Vagina (tissue), 2 donors: ENCODE measurements around the gene RNF4. TPM values are rescaled to one million over a fixed set of nuclear protein-coding genes. Genes with fewer than 3 reads are reported as not detected.

ENCODE experiments used
- DNase-seq, 2 donors: peaks; one replicate each; pipeline ENCODE4 v3.0.0-alpha.2; 2017; ENCODE audit errors: extremely low spot score in 2 of 2
- H3K27ac ChIP-seq: fragments of 200-600 bp; sonication (generic); one replicate; pipeline ENCODE4 v1.5.1; 2019
- H3K27me3 ChIP-seq: fragments of 200-600 bp; sonication (generic); one replicate; pipeline ENCODE4 v1.5.1; 2019
- H3K36me3 ChIP-seq, 2 donors: fragments of 200-600 bp; sonication (generic); one replicate each; pipeline ENCODE4 v1.5.1; 2017 to 2019
- H3K4me1 ChIP-seq: fragments of 200-600 bp; sonication (generic); one replicate; pipeline ENCODE4 v1.5.1; 2019
- H3K4me3 ChIP-seq, 2 donors: fragments of 200-600 bp; sonication (generic); 1 replicate in 1 of 2; 2 replicates in 1 of 2; pipeline ENCODE4 v1.5.1; 2016 to 2019
- H3K9me3 ChIP-seq: fragments of 200-600 bp; sonication (generic); one replicate; pipeline ENCODE4 v1.5.1; 2019
- POLR2A ChIP-seq, 2 donors: fragments of 450-650 bp; IDR thresholded peaks; one replicate each; pipeline ENCODE4 v1.6.1; 2017; ENCODE audit warnings: antibody characterized with exemption in 2 of 2, mild to moderate bottlenecking in 2 of 2, moderate library complexity in 2 of 2
- POLR2AphosphoS5 ChIP-seq, 2 donors: sonication (generic); formaldehyde crosslinking; IDR thresholded peaks; one replicate each; pipeline ENCODE4 v1.9.0; 2017; ENCODE audit warnings: antibody characterized with exemption in 2 of 2, mild to moderate bottlenecking in 2 of 2, low read depth in 1 of 2; ENCODE audit not compliant: insufficient read depth in 1 of 2
- intact Hi-C: fragments of 100-400 bp; cut with DNase I; formaldehyde crosslinking; loops from one replicate; pipeline ENCODE4 v1.15.1; 2023
- total RNA-seq: library from RNA; depleted of rRNA; stranded (reverse); fragments of >200 nt; gene quantifications from one replicate; pipeline ENCODE4 v1.2.3, GENCODE V29; 2016
- TF ChIP-seq, protein P1 (sequence below), 3 experiments: fragments of 450-650 bp in 2 of 3; fragments of 200-600 bp in 1 of 3; sonication (generic) in 1 of 3; IDR thresholded peaks; one replicate each; pipeline ENCODE4 v1.5.1; 2017 to 2019; ENCODE audit warnings: antibody characterized with exemption in 3 of 3, mild to moderate bottlenecking in 2 of 3, moderate library complexity in 2 of 3

RNF4 gene
- total RNA-seq, 1 donor from 2014 or later: 30.2 TPM

DNA sequence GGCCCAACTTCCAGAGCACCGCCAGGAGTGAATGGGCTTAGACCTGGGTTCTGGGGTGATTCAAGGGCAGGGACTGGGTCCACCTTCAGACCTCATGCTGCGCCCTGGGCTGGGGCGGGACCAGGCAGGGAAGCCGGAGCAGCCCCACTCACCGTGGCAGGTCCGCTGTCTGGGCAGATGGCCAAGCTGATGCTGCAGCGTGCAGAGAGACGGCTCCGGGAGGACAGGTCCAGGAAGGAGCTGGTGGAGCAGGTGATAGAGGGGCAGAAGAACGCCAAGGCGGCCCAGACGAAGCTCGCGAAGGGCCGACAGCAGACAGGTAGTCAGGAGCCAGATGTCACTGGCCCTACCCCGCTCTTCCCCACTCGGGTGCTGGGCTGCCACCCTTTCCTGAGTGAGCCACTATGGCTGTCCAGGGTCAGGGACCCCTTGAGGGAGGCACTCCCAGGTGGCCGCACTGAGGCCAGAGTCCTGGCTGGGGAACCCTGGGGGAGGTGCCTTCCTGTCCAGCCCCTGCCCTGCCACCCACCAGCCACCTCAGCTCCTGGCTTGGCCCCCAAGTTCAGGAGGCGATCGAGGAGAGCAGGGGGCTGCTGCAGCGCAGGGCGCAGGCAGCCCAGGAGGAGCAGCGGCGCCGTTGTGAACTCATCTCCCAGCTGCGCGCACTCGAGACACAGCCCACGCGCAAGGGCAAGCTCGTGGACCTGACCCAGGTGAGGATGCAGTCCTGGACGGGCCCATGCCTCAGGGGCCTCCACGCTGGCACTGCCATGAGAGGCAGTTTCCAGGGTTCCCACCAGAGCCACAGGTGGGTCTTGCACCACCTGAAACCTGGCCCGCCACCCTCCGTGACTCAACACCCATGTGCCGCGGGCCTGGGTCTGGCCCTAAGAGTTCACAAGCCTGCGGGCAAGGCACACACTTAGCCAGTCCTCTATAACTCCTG, 10.1 kb upstream of the RNF4 start:
- Histone ChIP-seq H3K4me3 (no peak overlapping the region), H3K4me1 (peaks cover 15% of the 10 kb centered on the region), H3K9me3 (no peaks in the 10 kb centered on the region), H3K36me3 (no peaks in the 10 kb centered on the region), H3K27me3 (no peaks in the 10 kb centered on the region), H3K27ac (no peak overlapping the region)
- intact Hi-C loops: no loop called here
- DNase-seq: no peak
- TF ChIP-seq POLR2AphosphoS5 (IDR thresholded peaks at IDR 0.05; ENCODE audit: insufficient read depth in 1 of 2, low read depth in 1 of 2): no peak
- no peak for TF ChIP-seq POLR2A (IDR thresholded peaks at IDR 0.05)
- TF ChIP-seq, protein P1, sequence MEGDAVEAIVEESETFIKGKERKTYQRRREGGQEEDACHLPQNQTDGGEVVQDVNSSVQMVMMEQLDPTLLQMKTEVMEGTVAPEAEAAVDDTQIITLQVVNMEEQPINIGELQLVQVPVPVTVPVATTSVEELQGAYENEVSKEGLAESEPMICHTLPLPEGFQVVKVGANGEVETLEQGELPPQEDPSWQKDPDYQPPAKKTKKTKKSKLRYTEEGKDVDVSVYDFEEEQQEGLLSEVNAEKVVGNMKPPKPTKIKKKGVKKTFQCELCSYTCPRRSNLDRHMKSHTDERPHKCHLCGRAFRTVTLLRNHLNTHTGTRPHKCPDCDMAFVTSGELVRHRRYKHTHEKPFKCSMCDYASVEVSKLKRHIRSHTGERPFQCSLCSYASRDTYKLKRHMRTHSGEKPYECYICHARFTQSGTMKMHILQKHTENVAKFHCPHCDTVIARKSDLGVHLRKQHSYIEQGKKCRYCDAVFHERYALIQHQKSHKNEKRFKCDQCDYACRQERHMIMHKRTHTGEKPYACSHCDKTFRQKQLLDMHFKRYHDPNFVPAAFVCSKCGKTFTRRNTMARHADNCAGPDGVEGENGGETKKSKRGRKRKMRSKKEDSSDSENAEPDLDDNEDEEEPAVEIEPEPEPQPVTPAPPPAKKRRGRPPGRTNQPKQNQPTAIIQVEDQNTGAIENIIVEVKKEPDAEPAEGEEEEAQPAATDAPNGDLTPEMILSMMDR (IDR thresholded peaks at IDR 0.05): no peak

DNA sequence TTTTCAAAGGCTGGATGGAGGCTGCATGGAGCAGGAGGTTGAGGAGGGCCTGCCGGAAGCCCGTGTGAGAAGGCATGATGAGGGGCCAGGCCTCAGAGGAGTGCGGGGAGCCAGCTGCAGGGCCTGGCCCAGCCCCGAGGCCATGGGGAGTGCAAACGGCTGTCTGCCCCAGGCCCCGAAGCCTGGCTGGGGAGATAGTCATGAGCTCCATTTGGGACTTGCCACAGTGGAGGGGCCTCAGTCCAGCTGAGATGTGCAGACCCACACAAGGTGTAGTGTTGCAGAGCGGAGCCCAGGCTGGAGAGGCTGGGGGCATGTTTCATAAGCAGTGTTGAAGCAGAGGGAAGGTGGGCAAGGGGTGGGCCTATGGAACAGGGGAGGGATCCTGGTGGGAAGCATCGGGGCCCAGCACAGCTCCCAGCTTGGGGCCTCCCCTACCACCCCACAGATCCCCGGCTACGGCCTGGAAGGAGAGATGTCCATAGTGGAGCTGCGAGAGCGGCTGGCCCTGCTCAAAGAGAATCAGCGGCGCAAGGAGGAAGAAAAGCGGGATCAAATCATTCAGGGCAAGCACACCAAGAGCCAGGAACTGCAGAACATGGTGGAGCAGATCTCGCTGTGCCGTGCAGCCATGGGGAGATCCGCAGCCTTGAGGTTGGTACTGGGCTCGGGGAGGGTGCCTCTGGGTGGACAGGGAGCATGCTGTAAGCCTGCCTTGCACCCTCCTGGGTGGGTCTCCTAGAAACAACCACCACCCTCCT, 9.1 kb upstream of the RNF4 start:
- no peaks in the 10 kb centered on the region for H3K27me3 ChIP-seq
- no peak for DNase-seq
- H3K9me3 ChIP-seq: no peaks in the 10 kb centered on the region
- peaks cover 15% of the 10 kb centered on the region for H3K4me1 ChIP-seq
- no peaks in the 10 kb centered on the region for H3K36me3 ChIP-seq
- TF ChIP-seq POLR2A (IDR thresholded peaks at IDR 0.05): no peak
- no peak overlapping the region for H3K27ac ChIP-seq
- no peak overlapping the region for H3K4me3 ChIP-seq
- intact Hi-C loops: no loop called here

- Histone ChIP-seq H3K27me3 (no peaks in the 10 kb centered on the region), H3K36me3 (no peaks in the 10 kb centered on the region), H3K9me3 (no peaks in the 10 kb centered on the region), H3K27ac (no peak overlapping the region), H3K4me1 (peaks cover 15% of the 10 kb centered on the region), H3K4me3 (no peak overlapping the region)
- intact Hi-C loops: no loop called here
- no peak for DNase-seq
- no peak for TF ChIP-seq POLR2A (IDR thresholded peaks at IDR 0.05)
- TF ChIP-seq, protein P1 (IDR thresholded peaks at IDR 0.05): no peak
- TF ChIP-seq POLR2AphosphoS5 (IDR thresholded peaks at IDR 0.05; ENCODE audit: insufficient read depth in 1 of 2, low read depth in 1 of 2): no peak
Measured at GRCh38 chr4:2461246-2461960, 7.5 kb upstream of the RNF4 start.

DNA sequence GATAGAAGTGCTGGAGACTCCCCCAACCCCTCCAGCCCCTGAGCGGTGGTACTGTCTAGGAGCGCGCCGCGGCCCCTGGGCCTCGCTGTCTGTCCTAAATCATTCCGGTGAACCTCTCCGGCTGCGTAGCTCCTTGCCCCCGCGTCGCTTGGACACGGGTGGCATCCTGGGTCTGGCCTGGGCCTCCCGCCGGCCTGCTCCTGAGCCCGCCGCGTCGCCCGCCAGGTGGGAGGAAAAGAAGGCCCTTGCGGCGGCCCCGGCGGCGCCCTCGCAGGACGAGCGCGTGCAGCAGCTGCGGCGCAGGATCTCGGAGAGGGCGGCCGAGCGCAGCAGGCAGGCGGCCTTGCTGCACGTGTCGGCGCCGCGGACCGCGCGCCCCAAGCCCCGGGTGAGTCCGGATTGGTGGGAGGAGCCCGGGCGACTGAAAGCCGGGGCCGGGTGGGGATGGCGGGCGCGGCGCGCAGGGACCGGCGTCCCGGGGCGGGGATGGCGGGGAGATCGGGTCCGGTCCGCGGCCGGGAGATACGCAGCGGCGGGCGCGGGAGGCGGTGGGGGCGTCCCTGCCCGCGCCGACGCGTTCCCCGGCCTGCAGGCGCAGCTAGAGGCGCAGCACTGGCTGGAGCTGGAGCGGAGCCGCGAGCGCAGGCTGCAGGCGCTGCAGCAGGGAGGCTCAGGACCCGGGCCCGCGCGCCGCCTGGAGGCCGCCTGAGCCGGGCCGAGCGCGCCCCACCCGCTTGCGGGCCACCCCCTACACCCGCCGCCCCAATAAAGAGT, 6.5 kb upstream of the RNF4 start:
- TF ChIP-seq POLR2A (IDR thresholded peaks at IDR 0.05): no peak
- no peak for TF ChIP-seq POLR2AphosphoS5 (IDR thresholded peaks at IDR 0.05; ENCODE audit: insufficient read depth in 1 of 2, low read depth in 1 of 2)
- TF ChIP-seq, protein P1 (IDR thresholded peaks at IDR 0.05): peak in 2 of 3 experiments; percentile 18 to 59
- DNase-seq: no peak
- intact Hi-C loops: no loop called here

More for the DNA sequence above, 6.5 kb upstream of the RNF4 start:
- Histone ChIP-seq H3K4me1 (peaks cover 16% of the 10 kb centered on the region), H3K4me3 (peak overlapping the region; percentile 40 to 55), H3K9me3 (no peaks in the 10 kb centered on the region), H3K27me3 (no peaks in the 10 kb centered on the region), H3K36me3 (no peaks in the 10 kb centered on the region), H3K27ac (peak overlapping the region; percentile 37)
